Fibroblast of lung (primary cell): Measurements from ENCODE around the gene PRR19. TPM values are rescaled to one million over a fixed set of nuclear protein-coding genes. Genes with fewer than 3 reads are reported as not detected.
"Not testable (repeated sequence)": the region's sequence is repeated elsewhere in the genome, so short reads cannot be mapped to it uniquely, and the experiment has no call there.

Source experiments
- DNase-seq, 2 donors: peaks; one replicate each; pipeline versions ENCODE4 v3.0.0 to v3.0.0-alpha.2; 2010; ENCODE audit warnings: low read depth in 2 of 2
- H2AFZ ChIP-seq: 2 replicates; pipeline ENCODE4 v1.5.1; 2012; ENCODE audit warnings: low read length, control low read depth, inconsistent platforms
- H3K27ac ChIP-seq: 2 replicates; pipeline ENCODE4 v1.5.1; 2011; ENCODE audit warnings: low read length, control low read depth; ENCODE audit not compliant: insufficient read depth
- H3K27me3 ChIP-seq: 2 replicates; pipeline ENCODE4 v1.5.1; 2011; ENCODE audit warnings: mild to moderate bottlenecking, low read length; ENCODE audit not compliant: control insufficient read depth, insufficient read depth
- H3K36me3 ChIP-seq: 2 replicates; pipeline ENCODE4 v1.5.1; 2011; ENCODE audit warnings: low read length; ENCODE audit not compliant: control insufficient read depth, insufficient read depth
- H3K4me1 ChIP-seq: 2 replicates; pipeline ENCODE4 v1.5.1; 2011; ENCODE audit warnings: low read length; ENCODE audit not compliant: control insufficient read depth, insufficient read depth; ENCODE audit errors: extremely low read depth
- H3K4me2 ChIP-seq: 2 replicates; pipeline ENCODE4 v1.5.1; 2011; ENCODE audit warnings: low read length, control low read depth; ENCODE audit not compliant: insufficient read depth; ENCODE audit errors: extremely low read depth
- H3K4me3 ChIP-seq, 4 experiments: fragments of 200-600 bp in 1 of 4; sonication (generic) in 1 of 4; replicated peaks in 1 of 4; 2 replicates each; pipeline ENCODE4 v1.5.1; 2011 to 2016; ENCODE audit warnings: low read length in 4 of 4, low read depth in 3 of 4, mild to moderate bottlenecking in 3 of 4, control low read depth in 2 of 4, inconsistent platforms in 1 of 4, mixed read lengths in 1 of 4; ENCODE audit not compliant: insufficient read depth in 1 of 4; ENCODE audit errors: control extremely low read depth in 1 of 4
- H3K79me2 ChIP-seq: 2 replicates; pipeline ENCODE4 v1.5.1; 2012; ENCODE audit warnings: mild to moderate bottlenecking, low read length, inconsistent platforms; ENCODE audit not compliant: control insufficient read depth, insufficient read depth
- H3K9ac ChIP-seq: 2 replicates; pipeline ENCODE4 v1.5.1; 2011; ENCODE audit warnings: mild to moderate bottlenecking, low read length, control low read depth; ENCODE audit not compliant: insufficient read depth
- H3K9me3 ChIP-seq: 2 replicates; pipeline ENCODE4 v1.5.1; 2012; ENCODE audit warnings: low read depth, low read length; ENCODE audit not compliant: control insufficient read depth, insufficient read depth
- H4K20me1 ChIP-seq: 2 replicates; pipeline ENCODE4 v1.5.1; 2011; ENCODE audit warnings: low read length; ENCODE audit not compliant: control insufficient read depth, insufficient read depth; ENCODE audit errors: extremely low read depth
- CTCF ChIP-seq, 2 donors: IDR thresholded peaks in 1 of 2; conservative IDR thresholded peaks in 1 of 2; 1 replicate in 1 of 2; 2 replicates in 1 of 2; pipeline ENCODE4 v1.5.1; 2011 to 2012; ENCODE audit warnings: low read length in 2 of 2, control low read depth in 1 of 2, inconsistent platforms in 1 of 2, low read depth in 1 of 2, mild to moderate bottlenecking in 1 of 2
- EZH2 ChIP-seq: IDR thresholded peaks from 2 replicates; pipeline ENCODE4 v1.5.1; 2012; ENCODE audit warnings: low read length, control low read depth, mild to moderate bottlenecking; ENCODE audit errors: missing control alignments
- polyA plus RNA-seq, 2 donors: library from polyadenylated mRNA; depleted of rRNA in 1 of 2; stranded (reverse) in 1 of 2; unstranded in 1 of 2; fragments of >200 nt; gene quantifications; 2 replicates each; pipeline ENCODE4 v1.2.1, GENCODE V29; 2011 to 2012; ENCODE audit warnings: missing spikeins in 1 of 2
- total RNA-seq: library from RNA; depleted of rRNA; stranded (reverse); fragments of >200 nt; gene quantifications from 2 replicates; pipeline ENCODE4 v1.2.1, GENCODE V29; 2014

Gene PRR19
- total and polyA plus RNA-seq, 2 donors (not counting 1 experiment from before 2014, with no cell fraction given): 0.17 to 0.39 TPM

- peak; percentile 19 to 40 for DNase-seq
- Histone ChIP-seq H3K9ac (no peak overlapping the region), H3K4me2 (no peak overlapping the region), H3K4me1 (no peaks in the 10 kb centered on the region), H3K27me3 (no peaks in the 10 kb centered on the region), H3K27ac (no peak overlapping the region), H3K79me2 (peaks cover 3% of the 10 kb centered on the region), H3K9me3 (no peaks in the 10 kb centered on the region), H3K36me3 (no peaks in the 10 kb centered on the region), H3K4me3 (no peak overlapping the region), H2AFZ (no peak overlapping the region), H4K20me1 (no peaks in the 10 kb centered on the region)
- TF ChIP-seq CTCF (conservative IDR thresholded peaks at IDR 0.05 in 1 of 2, IDR thresholded peaks at IDR 0.05 in 1 of 2; ENCODE audit: low read depth in 1 of 2, low read length in 2 of 2) (no peak), EZH2 (no peak)
Observed at GRCh38 chr19:42330241-42330711, 28.3 kb downstream of the PRR19 start.

- not testable (repeated sequence) for H3K4me3 ChIP-seq, H3K36me3 ChIP-seq, H4K20me1 ChIP-seq, H3K27me3 ChIP-seq, DNase-seq, H2AFZ ChIP-seq, H3K4me1 ChIP-seq, H3K79me2 ChIP-seq, H3K9ac ChIP-seq, H3K4me2 ChIP-seq, H3K27ac ChIP-seq, H3K9me3 ChIP-seq
Observed at GRCh38 chr19:42331333-42331732, 29.4 kb downstream of the PRR19 start.

GRCh38 chr19:42332059-42332458, 30.1 kb downstream of the PRR19 start:
- H2AFZ ChIP-seq: no peak overlapping the region
- no peak overlapping the region for H3K4me2 ChIP-seq
- no peaks in the 10 kb centered on the region for H3K9me3 ChIP-seq
- DNase-seq: no peak
- H3K4me3 ChIP-seq: no peak overlapping the region
- no peak overlapping the region for H3K27ac ChIP-seq
- no peaks in the 10 kb centered on the region for H3K4me1 ChIP-seq
- H4K20me1 ChIP-seq: no peaks in the 10 kb centered on the region
- TF ChIP-seq CTCF (conservative IDR thresholded peaks at IDR 0.05 in 1 of 2, IDR thresholded peaks at IDR 0.05 in 1 of 2; ENCODE audit: low read depth in 1 of 2, low read length in 2 of 2): no peak
- no peak for TF ChIP-seq EZH2
- H3K79me2 ChIP-seq: peaks cover 1% of the 10 kb centered on the region
- H3K9ac ChIP-seq: no peak overlapping the region
- no peaks in the 10 kb centered on the region for H3K27me3 ChIP-seq
- no peaks in the 10 kb centered on the region for H3K36me3 ChIP-seq
